ENCODE measurements around the gene COLEC11. TPM values are rescaled to one million over a fixed set of nuclear protein-coding genes. Genes with fewer than 3 reads are reported as not detected.
A peak's percentile ranks its signal among the peaks of the same experiment; 100 is the strongest.

Gene COLEC11
- total and polyA plus RNA-seq, 2 donors from 2014 or later = 7.6 to 34.6 TPM

GRCh38 chr2:3604207-3604877, 9.4 kb downstream of the COLEC11 start:
- Histone ChIP-seq H3K9me3 (ENCODE audit: control insufficient read depth in 2 of 3, insufficient read depth in 1 of 3, low read length in 3 of 3) (no peaks in the 10 kb centered on the region), H3K27me3 (ENCODE audit: control insufficient read depth, insufficient read depth, low read length) (no peaks in the 10 kb centered on the region), H3K27ac (ENCODE audit: low read depth in 2 of 2, low read length in 2 of 2) (peak overlapping the region in 1 of 2 donors; percentile 60), H3K9ac (ENCODE audit: low read length in 3 of 3) (no peak overlapping the region), H3K4me3 (ENCODE audit: low read length in 3 of 3) (no peak overlapping the region), H3K36me3 (ENCODE audit: control insufficient read depth in 2 of 3, insufficient read depth in 3 of 3, low read length in 3 of 3) (no peaks in the 10 kb centered on the region), H3K4me1 (ENCODE audit: control insufficient read depth in 2 of 3, insufficient read depth in 2 of 3, low read depth in 1 of 3, low read length in 3 of 3) (peaks cover 0 to 4% (median 0%) of the 10 kb centered on the region in 3 donors)
- DNase-seq (peak in 2 of 5 donors; percentile 45 to 75), FAIRE-seq (no peak)
- TF ChIP-seq CTCF (IDR thresholded peaks at IDR 0.05; ENCODE audit: borderline replicate concordance, extremely low read depth, insufficient read depth) = no peak
- intact Hi-C loops (cut with DNase I) = no loop called here

GRCh38 chr2:3604991-3605961, 10.4 kb downstream of the COLEC11 start:
- intact Hi-C loops (cut with DNase I) = no loop called here
- Histone ChIP-seq H3K9me3 (ENCODE audit: control insufficient read depth in 2 of 3, insufficient read depth in 1 of 3, low read length in 3 of 3) (no peaks in the 10 kb centered on the region), H3K4me3 (ENCODE audit: low read length in 3 of 3) (peak overlapping the region in 1 of 3 donors; percentile 32), H3K9ac (ENCODE audit: low read length in 3 of 3) (peak overlapping the region in 1 of 3 donors; percentile 40), H3K36me3 (ENCODE audit: control insufficient read depth in 2 of 3, insufficient read depth in 3 of 3, low read length in 3 of 3) (no peaks in the 10 kb centered on the region), H3K4me1 (ENCODE audit: control insufficient read depth in 2 of 3, insufficient read depth in 2 of 3, low read depth in 1 of 3, low read length in 3 of 3) (peaks cover 0 to 4% (median 0%) of the 10 kb centered on the region in 3 donors), H3K27ac (ENCODE audit: low read depth in 2 of 2, low read length in 2 of 2) (peak overlapping the region; percentile 57 to 75), H3K27me3 (ENCODE audit: control insufficient read depth, insufficient read depth, low read length) (no peaks in the 10 kb centered on the region)
- peak in 4 of 5 donors; percentile 49 to 91 (median 83) for DNase-seq
- no peak for FAIRE-seq
- TF ChIP-seq CTCF (IDR thresholded peaks at IDR 0.05; ENCODE audit: borderline replicate concordance, extremely low read depth, insufficient read depth) = no peak

- peaks cover 0 to 4% (median 0%) of the 10 kb centered on the region in 3 donors for H3K4me1 ChIP-seq (ENCODE audit: control insufficient read depth in 2 of 3, insufficient read depth in 2 of 3, low read depth in 1 of 3, low read length in 3 of 3)
- peak overlapping the region; percentile 57 to 66 for H3K27ac ChIP-seq (ENCODE audit: low read depth in 2 of 2, low read length in 2 of 2)
- intact Hi-C loops (cut with DNase I) = no loop called here
- peak overlapping the region in 1 of 3 donors; percentile 40 for H3K9ac ChIP-seq (ENCODE audit: low read length in 3 of 3)
- DNase-seq (no peak), FAIRE-seq (no peak)
- peak overlapping the region in 2 of 3 donors; percentile 9 to 32 for H3K4me3 ChIP-seq (ENCODE audit: low read length in 3 of 3)
- no peak for TF ChIP-seq CTCF (IDR thresholded peaks at IDR 0.05; ENCODE audit: borderline replicate concordance, extremely low read depth, insufficient read depth)
- H3K36me3 ChIP-seq (ENCODE audit: control insufficient read depth in 2 of 3, insufficient read depth in 3 of 3, low read length in 3 of 3) = no peaks in the 10 kb centered on the region
- no peaks in the 10 kb centered on the region for H3K9me3 ChIP-seq (ENCODE audit: control insufficient read depth in 2 of 3, insufficient read depth in 1 of 3, low read length in 3 of 3)
- H3K27me3 ChIP-seq (ENCODE audit: control insufficient read depth, insufficient read depth, low read length) = no peaks in the 10 kb centered on the region
These were observed 11.1 kb downstream of the COLEC11 start for GRCh38 chr2:3606028-3606369.

Data from kidney (tissue), 14 donors.